Peyer's patch (tissue), 4 donors: ENCODE results near the gene OR6T1. TPM values are rescaled to one million over a fixed set of nuclear protein-coding genes. Genes with fewer than 3 reads are reported as not detected.

Experiments
- DNase-seq, 3 donors: peaks; one replicate each; pipeline ENCODE4 v3.0.0-alpha.2; 2017 to 2019
- H3K27ac ChIP-seq, 4 donors: fragments of 200-600 bp; sonication (generic); one replicate each; pipeline ENCODE4 v1.5.1; 2016 to 2019
- H3K27me3 ChIP-seq, 2 donors: fragments of 200-600 bp; sonication (generic); one replicate each; pipeline ENCODE4 v1.5.1; 2019
- H3K36me3 ChIP-seq, 3 donors: fragments of 200-600 bp; sonication (generic); one replicate each; pipeline ENCODE4 v1.5.1; 2016 to 2019
- H3K4me1 ChIP-seq, 4 donors: fragments of 200-600 bp; sonication (generic); one replicate each; pipeline ENCODE4 v1.5.1; 2016 to 2019
- H3K4me3 ChIP-seq, 4 donors: fragments of 200-600 bp; sonication (generic); 1 replicate in 3 of 4; 2 replicates in 1 of 4; pipeline ENCODE4 v1.5.1; 2016 to 2019; ENCODE audit warnings: mild to moderate bottlenecking in 1 of 4
- H3K9me3 ChIP-seq, 4 donors: fragments of 200-600 bp; sonication (generic); one replicate each; pipeline ENCODE4 v1.5.1; 2016 to 2019; ENCODE audit warnings: mild to moderate bottlenecking in 1 of 4
- POLR2A ChIP-seq, 2 donors: fragments of 450-650 bp; IDR thresholded peaks; one replicate each; pipeline ENCODE4 v1.5.1; 2017; ENCODE audit warnings: antibody characterized with exemption in 2 of 2, mild to moderate bottlenecking in 2 of 2, moderate library complexity in 2 of 2
- total RNA-seq, 4 donors: library from RNA; depleted of rRNA; stranded (reverse); fragments of >200 nt; gene quantifications; one replicate each; pipeline ENCODE4 v1.1.0, GENCODE V29; 2016
- TF ChIP-seq, protein P1 (sequence below), 6 experiments: fragments of 450-650 bp in 4 of 6; fragments of 200-600 bp in 2 of 6; sonication (generic) in 1 of 6; IDR thresholded peaks; one replicate each; pipeline ENCODE4 v1.5.1; 2017 to 2019; ENCODE audit warnings: antibody characterized with exemption in 6 of 6, mild to moderate bottlenecking in 3 of 6, moderate library complexity in 1 of 6

Gene OR6T1
- total RNA-seq, 4 donors from 2014 or later = not detected

DNA sequence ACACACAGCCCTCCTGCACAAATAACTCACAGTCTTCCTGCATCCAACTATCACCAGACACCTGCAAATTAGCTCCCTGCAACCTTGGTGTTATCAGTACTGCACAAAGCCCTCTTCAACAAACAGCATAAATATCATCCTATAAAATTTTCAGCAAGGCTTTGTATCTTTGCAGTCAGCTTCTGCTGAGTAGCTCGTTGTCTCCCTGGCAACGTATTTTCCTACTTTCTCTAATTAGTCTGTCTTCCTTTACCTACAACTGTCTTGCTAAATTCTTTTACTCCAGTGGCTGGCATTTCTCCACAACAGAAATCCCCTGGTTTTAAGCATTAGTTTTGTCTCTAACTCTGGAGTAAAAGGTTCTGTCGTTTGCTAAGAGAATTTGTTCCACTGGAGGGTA, 37.8 kb downstream of the OR6T1 start:
- DNase-seq = no peak
- H3K27me3 ChIP-seq = no peaks in the 10 kb centered on the region
- TF ChIP-seq POLR2A (IDR thresholded peaks at IDR 0.05) = no peak
- TF ChIP-seq, protein P1, sequence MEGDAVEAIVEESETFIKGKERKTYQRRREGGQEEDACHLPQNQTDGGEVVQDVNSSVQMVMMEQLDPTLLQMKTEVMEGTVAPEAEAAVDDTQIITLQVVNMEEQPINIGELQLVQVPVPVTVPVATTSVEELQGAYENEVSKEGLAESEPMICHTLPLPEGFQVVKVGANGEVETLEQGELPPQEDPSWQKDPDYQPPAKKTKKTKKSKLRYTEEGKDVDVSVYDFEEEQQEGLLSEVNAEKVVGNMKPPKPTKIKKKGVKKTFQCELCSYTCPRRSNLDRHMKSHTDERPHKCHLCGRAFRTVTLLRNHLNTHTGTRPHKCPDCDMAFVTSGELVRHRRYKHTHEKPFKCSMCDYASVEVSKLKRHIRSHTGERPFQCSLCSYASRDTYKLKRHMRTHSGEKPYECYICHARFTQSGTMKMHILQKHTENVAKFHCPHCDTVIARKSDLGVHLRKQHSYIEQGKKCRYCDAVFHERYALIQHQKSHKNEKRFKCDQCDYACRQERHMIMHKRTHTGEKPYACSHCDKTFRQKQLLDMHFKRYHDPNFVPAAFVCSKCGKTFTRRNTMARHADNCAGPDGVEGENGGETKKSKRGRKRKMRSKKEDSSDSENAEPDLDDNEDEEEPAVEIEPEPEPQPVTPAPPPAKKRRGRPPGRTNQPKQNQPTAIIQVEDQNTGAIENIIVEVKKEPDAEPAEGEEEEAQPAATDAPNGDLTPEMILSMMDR (IDR thresholded peaks at IDR 0.05) = no peak

DNA sequence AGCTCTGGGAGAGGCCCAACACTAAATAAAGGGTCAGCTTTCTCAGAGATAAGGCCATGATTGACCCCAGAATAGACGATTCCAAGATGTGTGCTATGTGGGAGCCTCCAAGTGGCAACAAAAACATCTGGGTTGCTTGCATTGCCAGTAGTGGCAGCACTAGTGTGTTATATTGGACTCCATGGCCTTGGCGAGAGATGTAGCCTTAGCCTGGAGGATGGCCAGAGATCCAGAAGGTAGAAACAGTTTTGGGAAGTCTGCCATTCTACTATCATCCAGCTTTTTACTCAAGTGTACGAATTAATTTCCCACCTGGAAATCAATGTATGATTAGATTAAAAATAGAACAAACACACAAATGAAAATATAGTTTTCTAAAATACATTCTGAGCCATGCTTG, 38.7 kb downstream of the OR6T1 start:
- H3K36me3 ChIP-seq = no peaks in the 10 kb centered on the region
- H3K27me3 ChIP-seq = no peaks in the 10 kb centered on the region
- TF ChIP-seq, protein P1 (IDR thresholded peaks at IDR 0.05) = no peak
- no peak for TF ChIP-seq POLR2A (IDR thresholded peaks at IDR 0.05)
- no peak overlapping the region for H3K27ac ChIP-seq
- H3K9me3 ChIP-seq = no peaks in the 10 kb centered on the region
- H3K4me3 ChIP-seq = no peak overlapping the region
- H3K4me1 ChIP-seq = no peaks in the 10 kb centered on the region
- DNase-seq = no peak

More for the DNA sequence above, 37.8 kb downstream of the OR6T1 start:
- H3K4me3 ChIP-seq = no peak overlapping the region
- H3K4me1 ChIP-seq = no peaks in the 10 kb centered on the region
- H3K36me3 ChIP-seq = no peaks in the 10 kb centered on the region
- no peak overlapping the region for H3K27ac ChIP-seq
- H3K9me3 ChIP-seq = no peaks in the 10 kb centered on the region

DNA sequence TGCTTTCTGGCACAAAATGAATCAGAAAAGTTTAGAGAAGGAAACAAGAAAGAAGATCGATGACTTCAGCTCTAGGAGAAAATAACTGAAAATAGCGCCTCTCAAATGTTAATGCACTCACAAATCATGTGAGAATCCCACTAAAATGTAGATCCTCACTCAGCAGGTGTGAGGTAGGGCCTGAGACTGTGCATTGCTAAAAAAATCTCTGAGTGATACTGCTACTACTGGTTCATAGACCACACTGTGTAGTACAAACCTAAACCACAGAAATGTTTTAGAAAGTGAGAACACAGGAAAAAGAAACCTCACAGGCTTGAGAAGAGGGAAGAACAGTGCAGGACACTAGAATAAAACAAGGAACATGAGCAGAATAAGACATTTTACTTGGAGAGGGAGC, 39.7 kb downstream of the OR6T1 start:
- H3K4me1 ChIP-seq = no peaks in the 10 kb centered on the region
- no peaks in the 10 kb centered on the region for H3K36me3 ChIP-seq
- no peak for DNase-seq
- no peak overlapping the region for H3K27ac ChIP-seq
- TF ChIP-seq, protein P1 (IDR thresholded peaks at IDR 0.05) = no peak
- no peak for TF ChIP-seq POLR2A (IDR thresholded peaks at IDR 0.05)
- H3K27me3 ChIP-seq = no peaks in the 10 kb centered on the region
- no peaks in the 10 kb centered on the region for H3K9me3 ChIP-seq
- no peak overlapping the region for H3K4me3 ChIP-seq

DNA sequence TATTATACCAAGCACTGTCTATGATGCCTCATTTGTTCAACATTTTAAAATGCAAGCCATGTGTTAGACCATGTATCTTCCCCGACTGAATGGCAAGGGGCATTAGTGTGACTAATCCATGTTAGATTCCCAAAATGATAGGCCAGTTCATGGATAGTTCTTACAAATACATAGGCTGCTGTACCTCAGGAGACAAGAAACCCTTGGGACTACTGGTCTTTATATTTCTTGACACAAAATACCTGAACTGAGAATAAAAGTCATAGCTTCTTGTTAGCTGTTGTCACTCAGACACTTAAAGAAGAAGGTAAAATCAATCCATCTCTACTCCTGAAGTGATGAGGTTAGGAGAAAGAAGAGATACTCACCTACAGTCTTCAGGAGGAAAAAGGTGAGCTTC, 41.8 kb downstream of the OR6T1 start, which contains the start of gene OR8D4:
Gene OR8D4, plus strand, starts transcription at position 301 of the 400 bp plus-strand sequence. CDS start 4,265 bp downstream, outside the sequence.
- no peak for DNase-seq
- Histone ChIP-seq H3K4me1 (no peaks in the 10 kb centered on the region), H3K4me3 (no peak within 1 kb of the TSS), H3K9me3 (no peaks in the 10 kb centered on the region), H3K36me3 (no peaks in the 10 kb centered on the region), H3K27me3 (no peaks in the 10 kb centered on the region), H3K27ac (no peak within 1 kb of the TSS)
- TF ChIP-seq POLR2A (IDR thresholded peaks at IDR 0.05) = no peak
- TF ChIP-seq, protein P1 (IDR thresholded peaks at IDR 0.05) = no peak

DNA sequence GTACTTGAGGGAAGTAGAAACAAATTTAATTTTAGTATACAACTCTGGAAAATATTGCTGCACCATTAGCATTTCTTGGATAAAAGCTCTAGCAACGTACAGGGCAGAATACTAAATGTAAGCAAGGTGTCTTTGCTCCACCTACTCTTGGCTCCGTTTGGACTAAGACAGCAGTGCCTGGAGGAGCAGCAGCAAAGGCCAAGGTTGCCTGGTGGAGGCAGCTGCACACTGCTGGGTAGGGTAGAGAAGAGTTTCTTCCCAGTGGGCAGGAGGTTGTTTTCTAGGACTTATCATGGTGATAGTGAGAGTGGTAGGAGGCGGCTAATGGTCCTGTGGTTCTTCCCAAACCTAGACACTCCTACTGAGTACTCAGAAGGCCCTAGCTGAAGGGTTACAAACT, 43.8 kb downstream of the OR6T1 start:
- H3K36me3 ChIP-seq = no peaks in the 10 kb centered on the region
- H3K9me3 ChIP-seq = no peaks in the 10 kb centered on the region
- H3K27me3 ChIP-seq = no peaks in the 10 kb centered on the region
- H3K4me3 ChIP-seq = no peak overlapping the region
- DNase-seq = no peak
- H3K27ac ChIP-seq = no peak overlapping the region
- H3K4me1 ChIP-seq = no peaks in the 10 kb centered on the region
- TF ChIP-seq, protein P1 (IDR thresholded peaks at IDR 0.05) = no peak
- TF ChIP-seq POLR2A (IDR thresholded peaks at IDR 0.05) = no peak

Other genes starting within 250 kb of the OR6T1 start
- 10 to 100 TPM in 1 of 4 donors, 1 to 10 TPM in 3; 6.7 to 22.3 (median 8.2) TPM for gene ZNF202, start 202.2 kb downstream of the OR6T1 start, total RNA-seq
- not detected for gene OR6X1, start 189.3 kb downstream of the OR6T1 start, total RNA-seq
- not detected for gene OR6M1, start 137.5 kb downstream of the OR6T1 start, total RNA-seq
- not detected for gene TMEM225, start 58.2 kb downstream of the OR6T1 start, total RNA-seq
- not detected for gene OR8D4, start 41.7 kb downstream of the OR6T1 start, total RNA-seq
- gene OR4D5, start 4.2 kb downstream of the OR6T1 start, total RNA-seq = not detected
- gene OR10S1, start 33.9 kb upstream of the OR6T1 start, total RNA-seq = not detected
- gene OR10G6, start 51.3 kb upstream of the OR6T1 start, total RNA-seq = not detected
- not detected for gene OR10G4, start 69.2 kb upstream of the OR6T1 start, total RNA-seq
- not detected for gene OR10G9, start 79.2 kb upstream of the OR6T1 start, total RNA-seq
- gene OR10G8, start 83.0 kb upstream of the OR6T1 start, total RNA-seq = not detected
- gene OR10G7, start 97.5 kb upstream of the OR6T1 start, total RNA-seq = not detected
- gene VWA5A, start 171.6 kb upstream of the OR6T1 start, total RNA-seq = 10 to 100 TPM; 45.2 to 83.4 (median 62.6) TPM
- gene OR10D3, start 239.5 kb upstream of the OR6T1 start, total RNA-seq = not detected